Measurements from ENCODE around the gene RPTOR. TPM values are rescaled to one million over a fixed set of nuclear protein-coding genes. Genes with fewer than 3 reads are reported as not detected.
A peak's percentile ranks its signal among the peaks of the same experiment; 100 is the strongest.

Gene RPTOR
- total and polyA plus RNA-seq, 10 of the 15 experiments (the other 5 are each of a cell fraction or from before 2014, with no cell fraction given) = 0.18 to 32.1 (median 7.8) TPM

- Histone ChIP-seq H4K20me1 (ENCODE audit: control insufficient read depth, insufficient read depth) (no peaks in the 10 kb centered on the region), H3K27ac (ENCODE audit: control insufficient read depth, insufficient read depth) (no peak overlapping the region), H3K9me3 (replicated peaks; ENCODE audit: control insufficient read depth, insufficient read depth, low read length) (no peaks in the 10 kb centered on the region), H3K36me3 (ENCODE audit: control insufficient read depth in 2 of 2, insufficient read depth in 2 of 2, low read length in 1 of 2) (no peaks in the 10 kb centered on the region; a peak in 2 of 4 replicates), H3K4me3 (no peak overlapping the region), H2AFZ (ENCODE audit: control insufficient read depth, low read depth, low read length) (no peak overlapping the region), H3K9ac (ENCODE audit: control insufficient read depth, insufficient read depth, low read length) (no peak overlapping the region), H3K4me1 (ENCODE audit: control insufficient read depth, insufficient read depth, low read length) (peaks cover 6% of the 10 kb centered on the region), H3K27me3 (replicated peaks in 1 of 2; ENCODE audit: control insufficient read depth in 2 of 2, insufficient read depth in 2 of 2, low read length in 1 of 2) (no peaks in the 10 kb centered on the region), H3K79me2 (ENCODE audit: control insufficient read depth, insufficient read depth, low read length) (no peaks in the 10 kb centered on the region; the same call in none of the 2 replicates), H3K4me2 (ENCODE audit: control insufficient read depth, insufficient read depth) (no peak overlapping the region)
- 52% methylated on average over 42 of the region's 42 CpGs for WGBS (ENCODE audit: insufficient coverage, insufficient replicate concordance, low lambda C conversion rate, missing lambda C conversion rate)
- ATAC-seq (no peak), FAIRE-seq (no peak), DNase-seq (ENCODE audit: low read depth, low spot score) (no peak)
- CTCF ChIA-PET = interaction anchor here (0.6 to 1.0 kb wide), 2 partner anchors 10 to 932 kb away, joined by 3 read pairs; no protein-coding TSS in a partner anchor
- intact Hi-C loops (cut with micrococcal nuclease; ENCODE audit: unreplicated experiment) (no loop called here), in situ Hi-C loops (cut with MboI) (no loop called here)
- BruUV-seq (replicated peaks) = no TSS peak
- RAD21 ChIA-PET (ENCODE audit: unreplicated experiment) = no interaction called here
- POLR2A ChIA-PET = no interaction called here
- TF ChIP-seq HSF1 (IDR thresholded peaks at IDR 0.05; ENCODE audit: low read depth, low read length) = no peak
- TF ChIP-seq EGR1 (IDR thresholded peaks at IDR 0.05; ENCODE audit: borderline replicate concordance in 1 of 2, low read depth in 2 of 2, low read length in 2 of 2) = no peak
- TF ChIP-seq ESRRA (IDR thresholded peaks at IDR 0.05; ENCODE audit: low read length) = no peak
- TF ChIP-seq NRF1 (conservative IDR thresholded peaks at IDR 0.05; ENCODE audit: low read depth, low read length) = no peak
- peak; percentile 75 for TF ChIP-seq PAX5 (IDR thresholded peaks at IDR 0.05; ENCODE audit: borderline replicate concordance, low read depth, low read length)
- TF ChIP-seq GABPA (IDR thresholded peaks at IDR 0.05; ENCODE audit: low read depth) = no peak
- SMC1A ChIA-PET (ENCODE audit: uncharacterized antibody, unreplicated experiment) = no interaction called here
Observed at GRCh38 chr17:80726558-80727408, 182.1 kb downstream of the RPTOR start.
